Subcutaneous abdominal adipose tissue (tissue), 5 donors: Measurements from ENCODE around the gene PREX1.

Experiments
- H3K27ac ChIP-seq: one replicate; pipeline ENCODE4 v1.7.0; 2013; ENCODE audit warnings: low read depth, mild to moderate bottlenecking, inconsistent platforms, low read length, moderate library complexity
- H3K27me3 ChIP-seq, 5 donors: one replicate each; pipeline ENCODE4 v1.7.0; 2013; ENCODE audit warnings: low read length in 5 of 5, inconsistent platforms in 1 of 5; ENCODE audit not compliant: control insufficient read depth in 5 of 5, insufficient read depth in 4 of 5
- H3K36me3 ChIP-seq, 5 donors: one replicate each; pipeline ENCODE4 v1.7.0; 2013; ENCODE audit warnings: low read length in 5 of 5; ENCODE audit not compliant: control insufficient read depth in 5 of 5, insufficient read depth in 5 of 5
- H3K4me1 ChIP-seq, 5 donors: one replicate each; pipeline ENCODE4 v1.7.0; 2013; ENCODE audit warnings: low read length in 5 of 5, mild to moderate bottlenecking in 3 of 5, moderate library complexity in 1 of 5; ENCODE audit not compliant: control insufficient read depth in 5 of 5, insufficient read depth in 5 of 5
- H3K4me3 ChIP-seq, 5 donors: one replicate each; pipeline ENCODE4 v1.7.0; 2013; ENCODE audit warnings: low read length in 5 of 5, low read depth in 1 of 5
- H3K9ac ChIP-seq, 5 donors: one replicate each; pipeline ENCODE4 v1.7.0; 2013; ENCODE audit warnings: low read length in 5 of 5, mild to moderate bottlenecking in 4 of 5, moderate library complexity in 3 of 5
- H3K9me3 ChIP-seq, 5 donors: one replicate each; pipeline ENCODE4 v1.7.0; 2013; ENCODE audit warnings: low read length in 5 of 5; ENCODE audit not compliant: control insufficient read depth in 5 of 5
- donor health status: healthy.
- donor health status: healthy.
- donor health status: healthy.
- donor health status: healthy.
- donor health status: healthy.

Gene PREX1

GRCh38 chr20:48797275-48797825 is 30.4 kb downstream of the PREX1 start:
- Histone ChIP-seq H3K4me3 (no peak overlapping the region), H3K9ac (peak overlapping the region in 1 of 5 donors; percentile 22), H3K4me1 (peaks cover 0 to 30% (median 10%) of the 10 kb centered on the region in 5 donors)

GRCh38 chr20:48795732-48796131 is 32.1 kb downstream of the PREX1 start:
- peaks cover 0 to 42% (median 19%) of the 10 kb centered on the region in 5 donors for H3K4me1 ChIP-seq
- peaks cover 0 to 10% (median 6%) of the 10 kb centered on the region in 5 donors for H3K27me3 ChIP-seq
- no peaks in the 10 kb centered on the region for H3K36me3 ChIP-seq
- no peak overlapping the region for H3K9ac ChIP-seq
- no peak overlapping the region for H3K27ac ChIP-seq
- H3K9me3 ChIP-seq = no peaks in the 10 kb centered on the region
- H3K4me3 ChIP-seq = no peak overlapping the region

More at GRCh38 chr20:48797275-48797825, 30.4 kb downstream of the PREX1 start:
- H3K36me3 ChIP-seq = no peaks in the 10 kb centered on the region
- no peaks in the 10 kb centered on the region for H3K9me3 ChIP-seq
- H3K27me3 ChIP-seq = peaks cover 0 to 6% (median 0%) of the 10 kb centered on the region in 5 donors
- no peak overlapping the region for H3K27ac ChIP-seq

- no peak overlapping the region for H3K27ac ChIP-seq
- peaks cover 1 to 50% (median 23%) of the 10 kb centered on the region in 5 donors for H3K4me1 ChIP-seq
- H3K9ac ChIP-seq = no peak overlapping the region
- no peaks in the 10 kb centered on the region for H3K9me3 ChIP-seq
- H3K36me3 ChIP-seq = no peaks in the 10 kb centered on the region
- H3K27me3 ChIP-seq = peaks cover 0 to 11% (median 6%) of the 10 kb centered on the region in 5 donors
- no peak overlapping the region for H3K4me3 ChIP-seq
Measured at GRCh38 chr20:48794816-48795457, 32.9 kb downstream of the PREX1 start.

- no peaks in the 10 kb centered on the region for H3K9me3 ChIP-seq
- peaks cover 0 to 13% (median 6%) of the 10 kb centered on the region in 5 donors for H3K27me3 ChIP-seq
- no peak overlapping the region for H3K27ac ChIP-seq
- H3K4me3 ChIP-seq = no peak overlapping the region
- H3K36me3 ChIP-seq = no peaks in the 10 kb centered on the region
- no peak overlapping the region for H3K9ac ChIP-seq
- peaks cover 3 to 52% (median 23%) of the 10 kb centered on the region in 5 donors for H3K4me1 ChIP-seq
Measured at GRCh38 chr20:48794360-48794759, 33.4 kb downstream of the PREX1 start.

- H3K4me1 ChIP-seq = peaks cover 3 to 49% (median 27%) of the 10 kb centered on the region in 5 donors
- no peak overlapping the region for H3K9ac ChIP-seq
- H3K4me3 ChIP-seq = no peak overlapping the region
- H3K27me3 ChIP-seq = peaks cover 0 to 17% (median 6%) of the 10 kb centered on the region in 5 donors
- H3K36me3 ChIP-seq = no peaks in the 10 kb centered on the region
- H3K27ac ChIP-seq = no peak overlapping the region
- H3K9me3 ChIP-seq = no peaks in the 10 kb centered on the region
Measured at GRCh38 chr20:48793776-48794175, 34.0 kb downstream of the PREX1 start.

- Histone ChIP-seq H3K9me3 (no peaks in the 10 kb centered on the region), H3K27me3 (peaks cover 0 to 17% (median 3%) of the 10 kb centered on the region in 5 donors), H3K27ac (no peak overlapping the region), H3K4me1 (peaks cover 3 to 54% (median 17%) of the 10 kb centered on the region in 5 donors), H3K9ac (no peak overlapping the region), H3K36me3 (no peaks in the 10 kb centered on the region), H3K4me3 (no peak overlapping the region)
Measured at GRCh38 chr20:48791666-48792071, 36.1 kb downstream of the PREX1 start.

- Histone ChIP-seq H3K9me3 (no peaks in the 10 kb centered on the region), H3K4me3 (no peak overlapping the region), H3K4me1 (peaks cover 3 to 55% (median 17%) of the 10 kb centered on the region in 5 donors), H3K36me3 (no peaks in the 10 kb centered on the region), H3K27me3 (peaks cover 0 to 17% (median 3%) of the 10 kb centered on the region in 5 donors), H3K9ac (no peak overlapping the region), H3K27ac (no peak overlapping the region)
Measured at GRCh38 chr20:48791014-48791413, 36.8 kb downstream of the PREX1 start.

- no peaks in the 10 kb centered on the region for H3K36me3 ChIP-seq
- no peaks in the 10 kb centered on the region for H3K9me3 ChIP-seq
- H3K4me3 ChIP-seq = no peak overlapping the region
- no peak overlapping the region for H3K9ac ChIP-seq
- peaks cover 3 to 55% (median 17%) of the 10 kb centered on the region in 5 donors for H3K4me1 ChIP-seq
- peaks cover 0 to 19% (median 4%) of the 10 kb centered on the region in 5 donors for H3K27me3 ChIP-seq
- H3K27ac ChIP-seq = no peak overlapping the region
Measured at GRCh38 chr20:48790473-48791003, 37.3 kb downstream of the PREX1 start.

GRCh38 chr20:48789781-48790472 is 37.9 kb downstream of the PREX1 start:
- Histone ChIP-seq H3K36me3 (no peaks in the 10 kb centered on the region), H3K27ac (no peak overlapping the region), H3K4me1 (peaks cover 3 to 51% (median 17%) of the 10 kb centered on the region in 5 donors), H3K4me3 (no peak overlapping the region), H3K27me3 (peaks cover 3 to 21% (median 7%) of the 10 kb centered on the region in 5 donors), H3K9me3 (no peaks in the 10 kb centered on the region), H3K9ac (no peak overlapping the region)
